Mucosa of descending colon (tissue), 3 donors: ENCODE results near the gene ZSWIM4. TPM values are rescaled to one million over a fixed set of nuclear protein-coding genes. Genes with fewer than 3 reads are reported as not detected.

Source experiments
- ATAC-seq: fragments of 200-7000 bp; cut with Tn5 transposase; one replicate; pipeline ENCODE4 v1.9.1; 2020; ENCODE audit warnings: mild to moderate bottlenecking, moderate library complexity
- DNase-seq, 3 donors: peaks; one replicate each; pipeline ENCODE4 v3.0.0-alpha.2; 2020
- H3K36me3 ChIP-seq: fragments of 200-600 bp; one replicate; pipeline ENCODE4 v1.8.0; 2021; ENCODE audit warnings: low read depth, mild to moderate bottlenecking
- H3K4me1 ChIP-seq: fragments of 200-600 bp; one replicate; pipeline ENCODE4 v1.8.0; 2021; ENCODE audit warnings: low read depth, mild to moderate bottlenecking
- H3K4me3 ChIP-seq: fragments of 200-600 bp; one replicate; pipeline ENCODE4 v1.8.0; 2021; ENCODE audit warnings: mild to moderate bottlenecking
- H3K9me3 ChIP-seq: fragments of 200-600 bp; one replicate; pipeline ENCODE4 v1.8.0; 2021; ENCODE audit warnings: mild to moderate bottlenecking
- CTCF ChIP-seq: fragments of 200-600 bp; IDR thresholded peaks from one replicate; pipeline ENCODE4 v1.8.0; 2022; ENCODE audit warnings: antibody characterized with exemption, mild to moderate bottlenecking
- intact Hi-C, 2 donors: fragments of 100-400 bp; cut with DNase I in 1 of 2; cut with micrococcal nuclease in 1 of 2; formaldehyde crosslinking; loops; one replicate each; pipeline versions ENCODE4 v1.11.0 to v1.11.1; 2022; cut with DNase I, micrococcal nuclease
- total RNA-seq, 3 donors: library from RNA; stranded (reverse); fragmentation: NEBNext Ultra II Directional in 2 of 3; extraction: Animal tissue kit (Norgen Biotek cat#: 25700) in 2 of 3; gene quantifications; one replicate each; pipeline versions ENCODE4 v1.2.1 to v1.2.4, GENCODE V29; 2021 to 2023
- donor health status: DM: no; HTN: no; CAD: no; lungs with moderate emphysema.
- donor health status: DM: no; HTN: no; CAD: no.
- donor health status: DM: no; HTN: yes; CAD: no.

Gene ZSWIM4
- total RNA-seq, 3 donors from 2014 or later, result 4.1 to 4.6 (median 4.1) TPM

GRCh38 chr19:13817615-13818371, 22.6 kb downstream of the ZSWIM4 start:
- no peaks in the 10 kb centered on the region for H3K9me3 ChIP-seq
- TF ChIP-seq CTCF, result no peak
- intact Hi-C loops, result no loop called here
- peak overlapping the region; percentile 14 for H3K4me3 ChIP-seq
- DNase-seq, result peak; percentile 91 to 94 (median 92)
- no peaks in the 10 kb centered on the region for H3K4me1 ChIP-seq
- peak; percentile 90 for ATAC-seq
- no peaks in the 10 kb centered on the region for H3K36me3 ChIP-seq

GRCh38 chr19:13819238-13819637, 24.0 kb downstream of the ZSWIM4 start:
- ATAC-seq (no peak), DNase-seq (peak in 1 of 3 donors; percentile 38)
- Histone ChIP-seq H3K9me3 (no peaks in the 10 kb centered on the region), H3K36me3 (no peaks in the 10 kb centered on the region), H3K4me1 (no peaks in the 10 kb centered on the region), H3K4me3 (no peak overlapping the region)
- intact Hi-C loops, result no loop called here
- TF ChIP-seq CTCF, result no peak

DNA sequence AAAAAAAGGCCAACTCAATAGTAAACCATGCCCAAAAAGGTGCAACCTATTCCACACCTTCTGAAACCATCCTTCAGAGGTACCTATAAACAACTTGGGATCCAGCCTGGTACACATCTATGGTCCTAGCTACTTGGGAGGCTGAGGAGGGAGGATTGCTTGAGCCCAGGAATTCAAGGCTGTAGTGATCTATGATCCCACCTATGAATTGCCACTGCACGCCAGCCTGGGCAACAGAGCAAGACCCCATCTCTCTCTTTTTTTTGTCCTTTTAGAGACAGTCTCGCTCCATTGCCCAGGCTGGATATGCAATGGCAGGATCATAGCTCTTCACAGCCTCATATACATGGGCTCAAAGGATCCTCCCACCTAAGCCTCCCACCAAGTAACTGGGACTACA, 26.0 kb downstream of the ZSWIM4 start:
- no peaks in the 10 kb centered on the region for H3K9me3 ChIP-seq

DNA sequence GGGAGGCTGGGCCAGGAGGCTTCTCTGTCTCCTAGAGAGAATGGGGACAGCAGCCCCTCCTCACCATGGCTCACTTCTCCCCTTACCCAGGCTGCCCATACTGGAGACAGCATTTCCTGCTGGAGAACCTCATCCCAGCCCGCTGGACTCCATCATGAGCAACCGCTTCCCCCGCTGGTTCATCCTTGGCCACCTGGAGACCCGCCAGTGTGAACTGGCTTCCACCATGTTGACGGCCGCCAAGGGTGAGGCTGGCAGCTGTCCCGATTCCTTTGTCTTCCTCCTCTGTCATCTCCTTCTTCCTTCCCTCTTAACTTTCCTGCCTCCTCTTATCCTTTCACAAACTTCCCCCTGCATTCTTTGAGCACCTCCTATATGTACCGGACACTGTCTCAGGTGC, 28.0 kb downstream of the ZSWIM4 start:
- Histone ChIP-seq H3K9me3 (no peaks in the 10 kb centered on the region), H3K4me3 (no peak overlapping the region), H3K4me1 (no peaks in the 10 kb centered on the region), H3K36me3 (no peaks in the 10 kb centered on the region)
- intact Hi-C loops, result no loop called here
- DNase-seq (peak in 1 of 3 donors; percentile 55), ATAC-seq (no peak)
- no peak for TF ChIP-seq CTCF

More for the DNA sequence above, 26.0 kb downstream of the ZSWIM4 start:
- intact Hi-C loops, result no loop called here
- DNase-seq (no peak), ATAC-seq (no peak)
- no peak for TF ChIP-seq CTCF
- Histone ChIP-seq H3K4me3 (no peak overlapping the region), H3K4me1 (no peaks in the 10 kb centered on the region), H3K36me3 (no peaks in the 10 kb centered on the region)

GRCh38 chr19:13823901-13824300, 28.7 kb downstream of the ZSWIM4 start:
- Histone ChIP-seq H3K4me3 (no peak overlapping the region), H3K9me3 (no peaks in the 10 kb centered on the region), H3K4me1 (no peaks in the 10 kb centered on the region), H3K36me3 (no peaks in the 10 kb centered on the region)
- intact Hi-C loops, result no loop called here
- no peak for DNase-seq
- TF ChIP-seq CTCF, result no peak
- no peak for ATAC-seq
